ENCODE measurements around the gene COA8. TPM values are rescaled to one million over a fixed set of nuclear protein-coding genes. Genes with fewer than 3 reads are reported as not detected.

Gene COA8
- total and polyA plus RNA-seq, 2 of the 4 experiments (the other 2 are of a cell fraction), result 12.2 to 21.1 TPM

- Histone ChIP-seq H4K8ac (ENCODE audit: low read depth in 2 of 2, low read length in 2 of 2) (no peak overlapping the region), H3K79me1 (ENCODE audit: low read depth in 1 of 2, low read length in 2 of 2) (peaks cover 0 to 39% of the 10 kb centered on the region in 2 experiments; a peak in 3 of 4 replicates), H3K27me3 (ENCODE audit: control insufficient read depth, insufficient read depth, low read length) (no peaks in the 10 kb centered on the region), H4K20me1 (ENCODE audit: insufficient read depth, low read length) (peaks cover 26% of the 10 kb centered on the region), H3K23ac (ENCODE audit: low read depth, low read length) (no peak overlapping the region), H2BK120ac (ENCODE audit: low read depth, low read length) (no peak overlapping the region), H4K91ac (ENCODE audit: insufficient read depth, low read depth, low read length) (no peak overlapping the region), H3K18ac (ENCODE audit: low read depth, low read length) (no peak overlapping the region), H3K9ac (ENCODE audit: low read depth, low read length) (no peak overlapping the region), H3K4me3 (ENCODE audit: insufficient read depth, low read depth, low read length) (no peak overlapping the region), H2AK9ac (replicated peaks; ENCODE audit: low read depth, low read length, poor library complexity) (no peak overlapping the region), H3K56ac (ENCODE audit: extremely low read depth, insufficient read depth, low read length) (no peak overlapping the region), H2AK5ac (ENCODE audit: low read depth, low read length) (no peak overlapping the region), H3K4ac (ENCODE audit: low read depth, low read length) (no peak overlapping the region), H2AFZ (replicated peaks; ENCODE audit: low read length, poor library complexity) (no peak overlapping the region), H3K4me1 (ENCODE audit: control insufficient read depth, insufficient read depth, low read length) (peaks cover 9% of the 10 kb centered on the region), H3K36me3 (ENCODE audit: control insufficient read depth, insufficient read depth, low read length) (peaks cover 12% of the 10 kb centered on the region; the same call in 1 of the 2 replicates), H3K14ac (replicated peaks; ENCODE audit: low read depth, low read length) (no peak overlapping the region), H2BK15ac (ENCODE audit: low read depth, low read length) (no peak overlapping the region), H3K9me1 (ENCODE audit: insufficient read depth, low read length) (peaks cover 10% of the 10 kb centered on the region), H2BK5ac (ENCODE audit: low read depth, low read length, poor library complexity, severe bottlenecking) (no peak overlapping the region), H4K5ac (ENCODE audit: low read depth, low read length) (no peak overlapping the region), H3K9me3 (ENCODE audit: control insufficient read depth, insufficient read depth, low read length) (no peaks in the 10 kb centered on the region), H2BK20ac (ENCODE audit: low read depth, low read length) (no peak overlapping the region), H3K27ac (ENCODE audit: insufficient read depth, low read length) (no peak overlapping the region), H3K4me2 (ENCODE audit: low read depth, low read length) (no peak overlapping the region)
- in situ Hi-C loops (cut with MboI; ENCODE audit: low sequenced_read_pairs) (no loop called here), intact Hi-C loops (cut with micrococcal nuclease) (no loop called here), dilution Hi-C loops (cut with HindIII; ENCODE audit: low sequenced_read_pairs, unreplicated experiment) (no loop called here)
- POLR2A ChIA-PET (ENCODE audit: unreplicated experiment), result no interaction called here
- no peak for DNase-seq
- WGBS, 2 experiments (ENCODE audit: extremely low coverage in 2 of 2, insufficient read length in 1 of 2), result 100% methylated on average over 1 of the region's 23 CpGs; no CpG with 5 or more reads in 1 of the 2 experiments
- no peak for ATAC-seq (ENCODE audit: low read depth)
- CTCF ChIA-PET, result no interaction called here
- no TSS peak for BruUV-seq (replicated peaks)
- TF ChIP-seq SMC3 (IDR thresholded peaks at IDR 0.05; ENCODE audit: low read depth, low read length) (no peak), RFX5 (IDR thresholded peaks at IDR 0.05; ENCODE audit: low read depth, low read length) (no peak), CHD1 (IDR thresholded peaks at IDR 0.05; ENCODE audit: low read depth, low read length) (no peak), MXI1 (IDR thresholded peaks at IDR 0.05; ENCODE audit: borderline replicate concordance, low read depth, low read length) (no peak), RAD21 (IDR thresholded peaks at IDR 0.05; ENCODE audit: low read length) (no peak), POLR2A (IDR thresholded peaks at IDR 0.05; ENCODE audit: low read depth, low read length) (no peak), FOS (IDR thresholded peaks at IDR 0.05; ENCODE audit: low read depth, low read length) (no peak), NFE2L2 (IDR thresholded peaks at IDR 0.05; ENCODE audit: low read depth, low read length) (no peak), MAZ (IDR thresholded peaks at IDR 0.05; ENCODE audit: borderline replicate concordance, low read depth, low read length) (no peak), MAFK (IDR thresholded peaks at IDR 0.05; ENCODE audit: low read depth, low read length) (no peak), BHLHE40 (IDR thresholded peaks at IDR 0.05; ENCODE audit: low read depth, low read length) (no peak), CEBPB (IDR thresholded peaks at IDR 0.05; ENCODE audit: low read depth, low read length) (no peak), CTCF (conservative IDR thresholded peaks at IDR 0.05; ENCODE audit: low read depth, low read length) (no peak)
- TF ChIP-seq, protein P1, sequence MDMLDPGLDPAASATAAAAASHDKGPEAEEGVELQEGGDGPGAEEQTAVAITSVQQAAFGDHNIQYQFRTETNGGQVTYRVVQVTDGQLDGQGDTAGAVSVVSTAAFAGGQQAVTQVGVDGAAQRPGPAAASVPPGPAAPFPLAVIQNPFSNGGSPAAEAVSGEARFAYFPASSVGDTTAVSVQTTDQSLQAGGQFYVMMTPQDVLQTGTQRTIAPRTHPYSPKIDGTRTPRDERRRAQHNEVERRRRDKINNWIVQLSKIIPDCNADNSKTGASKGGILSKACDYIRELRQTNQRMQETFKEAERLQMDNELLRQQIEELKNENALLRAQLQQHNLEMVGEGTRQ (IDR thresholded peaks at IDR 0.05; ENCODE audit: low read depth, low read length), result no peak
- TF ChIP-seq, protein P2, sequence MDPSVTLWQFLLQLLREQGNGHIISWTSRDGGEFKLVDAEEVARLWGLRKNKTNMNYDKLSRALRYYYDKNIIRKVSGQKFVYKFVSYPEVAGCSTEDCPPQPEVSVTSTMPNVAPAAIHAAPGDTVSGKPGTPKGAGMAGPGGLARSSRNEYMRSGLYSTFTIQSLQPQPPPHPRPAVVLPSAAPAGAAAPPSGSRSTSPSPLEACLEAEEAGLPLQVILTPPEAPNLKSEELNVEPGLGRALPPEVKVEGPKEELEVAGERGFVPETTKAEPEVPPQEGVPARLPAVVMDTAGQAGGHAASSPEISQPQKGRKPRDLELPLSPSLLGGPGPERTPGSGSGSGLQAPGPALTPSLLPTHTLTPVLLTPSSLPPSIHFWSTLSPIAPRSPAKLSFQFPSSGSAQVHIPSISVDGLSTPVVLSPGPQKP (IDR thresholded peaks at IDR 0.05; ENCODE audit: borderline replicate concordance, low read depth, low read length), result no peak
These were observed 29.4 kb upstream of the COA8 start for GRCh38 chr14:103533137-103533998.
